Fibroblast of skin of right quadriceps (primary cell): ENCODE data around the gene MBNL1.
A peak's percentile ranks its signal among the peaks of the same experiment; 100 is the strongest.

Experiments used
- DNase-seq: peaks from one replicate; pipeline ENCODE4 v3.0.0-alpha.2; 2013

The MBNL1 gene

DNA sequence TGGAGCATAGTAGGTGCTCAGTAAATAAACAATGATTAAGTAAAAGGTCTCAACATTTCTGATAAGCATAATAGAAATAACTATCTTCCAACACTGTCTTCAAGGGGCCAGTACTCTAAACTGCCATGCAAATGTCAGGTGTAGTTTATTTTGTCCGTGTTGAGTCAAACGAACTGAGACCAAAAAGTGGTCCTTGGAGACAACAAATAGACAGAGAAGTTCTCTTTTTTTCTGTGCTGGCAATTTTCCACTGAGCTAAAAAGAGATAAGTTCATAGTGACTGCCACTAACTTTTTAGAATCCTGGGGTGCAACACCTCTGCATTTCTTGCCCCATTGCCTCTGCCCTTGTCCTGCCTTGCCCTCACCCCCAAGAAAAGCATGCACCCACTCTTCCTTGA, 14.7 kb upstream of the MBNL1 start:
- DNase-seq: no peak

DNA sequence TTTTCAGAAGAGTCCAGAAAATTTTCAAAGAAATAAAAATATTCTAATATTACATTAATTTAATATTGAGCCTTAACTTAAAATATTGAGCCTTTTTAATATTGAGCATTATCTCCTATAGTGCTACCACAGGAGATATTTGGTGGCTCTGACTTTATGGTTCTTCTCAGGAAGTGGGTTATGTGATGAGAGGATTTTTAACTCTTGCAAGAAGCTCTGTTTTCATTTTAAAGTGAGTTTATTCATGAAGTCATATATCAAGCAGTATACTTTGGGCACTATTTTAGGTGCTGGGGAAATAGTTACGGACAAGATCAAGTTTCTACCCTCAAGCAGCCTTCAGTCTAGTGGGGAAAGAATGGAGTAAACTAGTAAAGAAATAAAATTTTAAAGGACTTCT, 13.4 kb upstream of the MBNL1 start:
- no peak for DNase-seq

DNA sequence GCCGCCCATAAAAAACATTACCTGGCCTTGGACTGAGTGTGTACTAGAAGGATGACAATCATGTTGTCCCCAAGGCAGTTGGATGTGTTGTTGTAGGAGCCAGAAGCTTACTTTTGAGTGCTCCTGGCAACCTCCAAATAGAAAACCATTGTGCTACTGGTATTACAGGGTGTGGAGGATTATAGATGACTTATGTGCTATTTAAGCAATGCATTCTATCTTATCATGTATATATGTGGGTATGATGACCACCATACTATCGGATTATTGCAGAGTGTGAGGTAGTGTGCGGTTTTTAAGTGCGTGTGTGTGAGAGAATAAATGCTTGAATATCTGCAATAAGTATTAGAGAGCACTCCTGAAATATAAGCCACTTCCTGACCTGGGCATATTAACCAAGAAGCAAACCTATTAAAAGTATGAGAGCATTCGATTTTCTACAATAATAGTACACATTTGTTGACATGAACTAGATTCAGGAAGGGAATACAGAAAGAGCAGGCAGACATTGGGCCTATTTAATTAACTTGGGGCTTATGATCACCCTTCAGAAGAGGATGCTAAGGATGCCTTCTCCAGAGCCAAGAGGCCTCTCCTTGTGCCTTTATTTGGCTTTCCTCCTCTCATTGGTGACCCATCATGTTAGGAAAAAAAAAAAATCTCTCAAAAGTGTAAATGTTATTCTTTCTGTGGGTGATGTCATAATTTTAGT, 11.7 kb upstream of the MBNL1 start:
- DNase-seq: no peak

GRCh38 chr3:152257563-152258035, 11.1 kb upstream of the MBNL1 start:
- DNase-seq: peak; percentile 50

- peak; percentile 96 for DNase-seq
These were observed 10.0 kb upstream of the MBNL1 start for GRCh38 chr3:152258448-152259393.

GRCh38 chr3:152259468-152259867, 9.3 kb upstream of the MBNL1 start:
- DNase-seq: no peak

DNA sequence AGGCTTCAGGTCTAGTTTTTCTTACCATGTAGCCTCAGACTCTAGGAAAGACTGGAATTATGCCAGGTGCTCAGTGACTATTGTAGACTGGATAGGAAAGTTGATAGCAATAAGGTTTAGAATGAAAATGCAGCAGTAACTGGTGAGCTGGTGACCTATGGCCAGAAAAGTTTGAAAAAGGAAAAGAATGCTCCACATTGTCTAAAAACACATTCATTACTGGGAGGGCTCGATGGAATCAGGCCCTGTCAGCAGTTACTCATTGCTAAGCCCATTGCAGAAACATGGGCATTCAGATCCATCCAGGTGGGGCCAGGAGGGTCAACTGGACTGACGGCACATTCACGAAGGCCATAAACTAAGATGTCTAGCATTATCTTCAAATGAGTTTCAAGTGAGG, 8.7 kb upstream of the MBNL1 start:
- no peak for DNase-seq

- DNase-seq: no peak
These were observed 8.2 kb upstream of the MBNL1 start for GRCh38 chr3:152260529-152260928.

- DNase-seq: no peak
These were observed 7.4 kb upstream of the MBNL1 start for GRCh38 chr3:152261329-152261728.

- no peak for DNase-seq
These were observed 5.0 kb upstream of the MBNL1 start for GRCh38 chr3:152263711-152264110.

DNA sequence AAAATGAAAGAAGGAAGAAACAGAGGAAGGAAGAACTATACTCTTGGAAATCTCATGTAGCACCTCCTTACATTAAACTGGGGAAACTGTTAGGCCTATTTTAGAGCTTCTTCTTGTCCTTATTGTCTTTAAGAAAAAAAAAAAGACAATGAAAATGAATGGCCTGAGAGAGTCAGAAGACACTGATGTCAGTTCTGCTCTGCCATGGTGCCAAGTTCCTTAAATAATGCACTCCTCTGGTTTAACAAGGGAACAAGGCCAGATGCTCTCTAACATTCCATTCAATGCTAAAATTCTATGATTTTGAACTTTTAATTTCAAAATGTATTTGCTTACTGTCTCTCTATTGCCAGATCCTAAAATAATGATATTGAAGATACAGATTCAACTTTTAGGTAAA, 4.4 kb upstream of the MBNL1 start:
- DNase-seq: no peak

- DNase-seq: peak; percentile 96
These were observed 2.3 kb upstream of the MBNL1 start for GRCh38 chr3:152266221-152266995.

- DNase-seq: peak; percentile 75
These were observed 736 bp upstream of the MBNL1 start for GRCh38 chr3:152267831-152268554.

DNA sequence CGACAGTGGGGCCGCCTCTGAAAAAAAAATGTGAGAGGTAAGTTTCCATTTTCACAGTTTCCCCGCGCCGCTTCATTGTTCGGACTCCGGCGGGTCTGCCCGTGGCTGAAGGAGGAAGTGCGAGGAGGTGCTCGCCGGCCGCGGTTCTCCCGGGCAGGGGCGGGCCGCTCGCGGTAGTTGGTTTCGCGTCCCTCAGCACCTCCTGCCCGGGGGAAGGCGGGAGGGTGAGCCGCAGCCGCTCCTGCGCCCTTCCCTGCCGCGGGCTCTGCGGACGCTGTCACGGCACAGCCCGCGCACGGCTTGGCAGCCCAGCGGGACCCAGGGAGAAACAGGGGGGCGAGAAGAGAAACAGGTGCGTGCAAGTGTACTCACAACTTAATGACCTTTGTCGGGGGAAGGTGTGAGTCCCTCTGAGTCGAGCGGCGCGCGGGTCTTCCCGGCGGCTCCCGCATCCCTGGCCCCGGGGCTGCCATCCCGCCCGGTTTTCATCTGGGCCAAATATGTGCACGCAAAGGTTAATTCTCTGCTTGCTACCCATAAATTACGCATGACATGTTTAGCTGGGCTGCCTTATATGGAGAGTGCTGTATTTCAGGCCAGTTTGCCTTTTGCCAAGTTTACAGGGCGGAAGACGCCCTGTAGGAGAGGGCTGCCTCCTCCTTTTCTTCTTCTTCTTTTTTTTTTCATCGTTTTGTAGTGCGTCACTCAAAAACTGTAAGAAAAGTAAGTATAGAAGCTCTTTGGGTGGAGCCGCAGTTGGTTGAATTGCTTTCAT, 514 bp downstream of the MBNL1 start:
- DNase-seq: peak; percentile 93

GRCh38 chr3:152269831-152270734, 1.4 kb downstream of the MBNL1 start:
- DNase-seq: peak; percentile 41

DNA sequence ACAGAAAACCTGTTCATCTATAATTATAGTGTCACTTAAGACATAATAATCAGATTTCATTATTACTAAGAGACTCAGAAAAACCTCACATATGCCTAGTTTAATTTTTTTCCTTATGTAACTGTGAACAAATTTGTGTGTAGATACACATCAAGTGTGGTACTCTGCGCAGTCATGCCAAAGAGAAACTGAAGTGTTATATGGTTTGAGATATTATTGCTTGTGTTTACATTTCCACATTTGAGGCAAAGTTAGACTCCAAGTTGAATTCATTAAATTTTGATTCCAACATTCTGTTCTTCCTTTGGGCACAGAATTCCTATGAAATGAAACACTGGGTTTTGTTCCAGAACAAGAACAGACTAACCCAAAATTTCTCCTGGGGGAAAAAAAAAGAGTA, 2.2 kb downstream of the MBNL1 start:
- DNase-seq: no peak

DNA sequence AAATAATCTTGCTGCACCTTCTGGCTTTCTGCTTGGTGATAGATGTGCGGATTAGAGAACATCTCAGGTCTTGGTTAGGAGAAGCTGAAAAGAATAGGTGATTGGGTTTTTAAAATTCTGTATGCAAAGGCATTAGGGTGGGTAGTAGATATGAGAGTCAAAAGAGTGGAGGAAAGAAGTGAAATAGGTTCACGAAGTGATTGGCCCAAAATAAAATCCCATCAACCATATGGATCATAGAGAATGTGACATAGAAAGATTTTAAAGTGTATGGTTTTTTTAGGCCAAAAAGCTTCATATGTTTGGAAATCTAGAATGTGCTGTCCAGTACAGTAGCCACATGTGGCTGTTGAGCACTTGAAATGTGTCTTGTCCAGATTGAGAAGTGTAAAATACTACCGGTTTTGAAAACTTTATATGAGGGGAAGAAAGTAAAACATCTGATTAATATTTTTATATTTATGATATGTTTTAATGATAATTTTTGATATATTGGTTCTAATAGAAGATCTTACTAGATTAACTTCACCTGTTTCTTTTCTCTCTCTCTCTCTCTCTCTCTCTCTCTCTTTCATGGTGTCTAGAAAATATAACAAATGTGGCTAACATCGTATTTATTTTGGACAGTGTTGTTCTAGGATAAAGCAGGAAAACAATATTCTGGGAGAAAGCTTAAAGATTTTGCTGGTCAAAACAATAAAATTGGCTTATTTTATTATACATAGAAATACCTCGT, 2.9 kb downstream of the MBNL1 start:
- no peak for DNase-seq

DNA sequence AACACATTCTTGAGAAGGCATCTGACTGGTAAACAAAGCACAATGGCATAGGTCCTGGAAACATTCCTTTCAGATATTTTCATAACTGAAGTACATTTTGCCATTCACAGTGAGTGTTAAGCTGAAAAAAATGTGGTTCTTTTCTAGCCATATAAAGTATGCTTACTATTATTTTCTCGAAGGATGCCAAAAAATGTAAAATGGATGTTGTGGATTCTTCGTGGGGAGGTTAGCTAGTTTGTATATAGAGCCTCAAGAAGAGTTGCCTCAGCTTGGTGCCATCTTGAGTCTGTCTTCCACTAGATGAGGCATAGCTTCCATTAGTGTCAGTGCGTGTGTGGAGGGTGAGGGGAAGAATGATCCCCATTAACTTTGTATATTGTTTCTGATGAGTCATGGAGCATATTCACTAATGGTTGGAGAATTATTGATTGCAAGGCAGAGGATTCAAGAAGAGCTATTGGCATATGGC, 4.1 kb downstream of the MBNL1 start:
- peak; percentile 92 for DNase-seq

GRCh38 chr3:152276681-152277080, 8.0 kb downstream of the MBNL1 start:
- DNase-seq: no peak

GRCh38 chr3:152277198-152277597, 8.5 kb downstream of the MBNL1 start:
- DNase-seq: no peak
